HG03342 (cell line): ENCODE measurements around the gene CNTROB.
"Not testable (repeated sequence)": the region's sequence is repeated elsewhere in the genome, so short reads cannot be mapped to it uniquely, and the experiment has no call there.

Source experiments
- ATAC-seq: cut with Tn5 transposase; IDR thresholded peaks from one replicate; pipeline ENCODE4 v1.9.1; 2021; ENCODE audit warnings: mild to moderate bottlenecking, moderate library complexity; ENCODE audit not compliant: unreplicated experiment

The CNTROB gene

GRCh38 chr17:7944326-7944725, 12.3 kb downstream of the CNTROB start:
- no peak for ATAC-seq

GRCh38 chr17:7945651-7946050, 13.6 kb downstream of the CNTROB start:
- no peak for ATAC-seq

GRCh38 chr17:7946441-7946840, 14.4 kb downstream of the CNTROB start:
- ATAC-seq, result no peak

DNA sequence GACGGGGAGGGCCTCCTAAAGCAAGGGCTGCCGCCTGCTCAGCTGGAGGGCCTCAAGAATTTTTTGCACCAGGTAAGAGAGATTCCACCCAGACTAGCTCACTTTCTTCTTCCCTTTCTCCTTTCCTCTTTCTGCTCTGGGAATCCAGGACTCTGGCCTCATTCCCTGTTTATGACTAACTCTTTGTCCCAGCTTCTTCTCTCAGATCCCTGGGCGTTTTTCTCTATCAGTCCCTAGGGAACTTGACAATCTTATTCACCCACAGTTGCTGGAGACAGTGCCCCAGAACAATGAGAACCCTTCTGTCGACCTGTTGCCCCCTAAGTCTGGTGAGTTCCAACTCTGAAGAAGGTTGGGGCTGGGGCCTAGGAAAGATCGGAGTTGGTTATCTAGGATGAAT, 15.6 kb downstream of the CNTROB start:
- no peak for ATAC-seq

GRCh38 chr17:7950578-7950977, 18.6 kb downstream of the CNTROB start:
- no peak for ATAC-seq

DNA sequence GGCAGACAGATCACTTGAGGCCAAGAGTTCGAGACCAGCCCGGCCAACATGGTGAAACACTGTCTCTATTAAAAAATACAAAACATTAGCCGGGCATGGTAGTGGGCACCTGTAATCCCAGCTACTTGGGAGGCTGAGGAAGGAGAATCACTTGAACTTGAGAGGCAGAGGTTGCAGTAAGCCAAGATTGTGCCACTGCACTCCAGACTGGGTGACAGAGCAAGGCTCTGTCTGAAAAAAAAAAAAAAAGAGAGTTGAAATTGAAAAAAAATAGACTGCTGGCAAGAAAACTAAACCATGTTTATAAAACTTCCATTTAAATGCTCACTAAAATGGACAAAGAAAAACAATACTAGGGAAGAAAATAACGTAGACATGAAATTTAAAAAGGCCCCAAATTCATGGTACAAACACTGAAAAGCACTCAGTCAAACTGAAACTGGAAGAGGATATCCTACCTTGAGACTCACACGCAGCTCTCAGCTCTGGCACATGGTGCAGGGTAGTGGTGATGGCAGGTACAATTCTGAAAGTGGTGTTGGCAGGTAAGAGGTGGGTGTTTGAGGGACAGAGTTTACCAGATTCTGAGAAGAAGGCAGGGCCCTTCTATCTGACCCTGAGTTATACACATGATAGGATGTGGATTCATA, 19.3 kb downstream of the CNTROB start:
- ATAC-seq, result peak; percentile 71

- ATAC-seq, result not testable (repeated sequence)
Measured at GRCh38 chr17:7953266-7953665, 21.3 kb downstream of the CNTROB start.

DNA sequence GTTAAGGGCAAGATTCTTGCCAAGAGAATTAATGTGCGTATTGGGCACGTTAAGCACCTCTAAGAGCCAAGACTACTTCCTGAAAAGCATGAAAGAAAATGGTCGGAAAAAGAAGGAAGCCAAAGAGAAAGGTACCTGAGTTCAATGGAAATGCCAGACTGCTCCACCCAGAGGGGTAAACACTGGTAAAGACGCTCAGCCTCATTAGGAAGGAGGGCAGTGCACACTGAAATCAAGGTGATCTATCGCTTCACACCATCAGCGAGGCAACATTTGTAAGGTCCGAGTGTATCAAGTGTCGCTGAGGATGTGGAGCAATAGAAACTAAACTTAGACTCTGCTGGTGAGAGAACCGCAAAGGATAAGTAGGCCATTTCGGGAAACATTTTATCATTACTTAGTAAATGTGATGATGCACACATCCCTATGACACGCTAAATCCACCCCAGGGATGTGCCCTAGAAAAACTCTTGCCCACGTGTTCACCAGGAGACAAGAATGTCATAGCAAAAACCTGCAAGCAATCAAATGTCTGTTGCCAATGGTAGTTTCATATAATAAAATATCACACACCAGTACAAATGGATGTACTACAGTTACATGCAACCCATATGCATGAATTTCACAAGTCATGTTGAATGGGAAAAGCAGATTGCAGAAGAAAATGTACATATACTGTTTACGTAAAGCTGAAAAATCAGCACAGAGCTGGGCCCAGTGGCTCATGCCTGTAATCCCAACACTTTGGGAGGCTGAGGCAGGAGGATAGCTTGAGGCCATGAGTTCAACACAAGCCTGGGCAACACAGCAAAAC, 23.6 kb downstream of the CNTROB start:
- no peak for ATAC-seq

GRCh38 chr17:7956228-7956965, 24.4 kb downstream of the CNTROB start:
- ATAC-seq, result no peak

DNA sequence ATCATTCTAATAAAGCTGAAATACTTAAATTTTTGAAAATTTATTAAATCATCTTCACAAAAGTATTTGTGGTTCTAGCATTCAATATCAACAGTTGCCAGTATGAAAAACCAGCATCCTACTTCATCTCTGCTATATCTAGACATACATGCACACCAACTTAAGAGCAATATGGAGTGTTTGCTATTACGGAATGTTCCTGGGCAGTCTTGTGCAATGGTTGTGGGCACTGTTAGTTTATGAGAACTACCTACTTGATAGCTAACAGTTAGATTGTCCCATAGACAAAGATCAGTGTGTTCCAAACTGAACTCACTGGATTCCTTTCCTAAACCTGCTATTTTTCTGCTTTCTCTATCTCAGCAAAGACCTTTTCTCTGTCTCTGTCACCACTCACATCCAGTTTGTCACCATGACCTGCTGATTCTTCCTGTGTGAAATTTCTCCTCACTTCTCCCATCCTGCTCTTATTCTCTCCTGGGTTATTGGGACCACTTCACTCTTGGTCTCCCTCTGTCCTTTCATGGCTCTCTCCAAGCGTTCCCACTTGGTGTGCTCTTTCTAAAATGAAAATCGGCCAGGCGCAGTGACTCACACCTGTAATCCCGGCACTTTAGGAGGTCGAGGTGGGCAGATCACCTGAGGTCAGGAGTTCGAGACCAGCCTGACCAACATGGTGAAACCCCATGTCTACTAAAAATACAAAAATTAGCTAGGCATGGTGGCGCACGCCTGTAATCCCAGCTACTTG, 27.7 kb downstream of the CNTROB start:
- ATAC-seq, result no peak

- ATAC-seq, result no peak
Measured at GRCh38 chr17:7961421-7961820, 29.4 kb downstream of the CNTROB start.

GRCh38 chr17:7967751-7968150, 35.7 kb downstream of the CNTROB start:
- no peak for ATAC-seq

DNA sequence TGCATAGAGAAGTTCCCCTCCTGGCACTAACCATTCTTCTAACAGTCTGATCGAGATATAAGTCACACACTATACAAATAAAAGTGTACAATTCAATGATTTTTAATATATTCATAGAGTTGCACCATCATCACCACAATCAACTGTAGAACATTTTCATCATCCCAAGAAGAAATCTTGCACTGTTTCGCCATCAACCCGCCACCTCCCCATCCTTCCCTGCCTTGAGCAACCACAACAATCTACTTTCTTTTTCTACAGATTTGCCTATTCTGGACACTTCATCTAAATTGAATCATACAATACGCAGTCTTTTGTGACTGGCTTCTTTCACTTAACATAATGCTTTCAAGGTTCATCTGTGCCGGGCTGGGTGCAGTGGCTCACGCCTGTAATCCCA, 37.4 kb downstream of the CNTROB start:
- ATAC-seq, result no peak

DNA sequence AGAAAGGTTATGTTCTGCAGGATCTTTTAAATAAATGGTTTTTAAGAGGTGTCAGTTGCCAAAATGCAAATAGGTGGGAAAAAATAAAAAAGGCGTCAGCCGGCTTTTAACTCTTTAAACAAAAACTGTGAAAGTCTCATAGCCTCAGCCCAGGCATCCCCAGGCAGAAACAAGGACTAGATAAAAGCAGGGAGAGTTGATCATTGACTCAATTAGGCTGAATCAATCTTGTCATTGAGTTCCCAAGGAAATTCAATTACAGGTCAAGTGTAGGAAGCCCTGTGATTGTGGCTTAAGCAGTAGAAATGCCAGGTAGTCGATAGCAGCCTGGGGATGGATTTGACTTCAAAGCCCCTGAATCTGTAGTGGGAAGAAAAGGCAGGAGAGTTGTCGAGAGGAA, 39.6 kb downstream of the CNTROB start:
- ATAC-seq, result no peak

- no peak for ATAC-seq
Measured at GRCh38 chr17:7972131-7972785, 40.3 kb downstream of the CNTROB start.

DNA sequence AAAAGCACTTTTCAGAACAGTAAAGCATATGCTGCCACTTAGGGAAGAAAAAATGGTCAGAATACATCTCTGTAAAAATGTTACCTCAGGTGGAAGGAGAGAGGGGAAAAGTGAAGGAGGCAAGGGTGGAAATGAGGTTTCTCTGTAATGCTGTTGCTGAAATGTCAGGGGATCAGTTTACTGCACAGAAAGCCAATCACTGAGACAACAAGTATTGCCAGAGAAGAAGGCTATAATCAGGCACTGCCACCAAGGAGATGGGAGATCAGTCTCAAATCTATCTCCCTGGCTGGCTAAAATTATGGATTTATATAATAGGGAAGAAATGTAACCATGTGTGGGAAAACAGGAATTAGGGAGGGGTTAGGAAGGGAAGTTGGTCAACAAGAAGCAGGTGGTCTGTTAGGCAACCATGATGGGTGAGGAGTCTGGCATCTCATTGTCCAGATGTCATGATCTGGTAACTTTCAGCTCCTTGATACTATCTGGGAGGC, 42.7 kb downstream of the CNTROB start:
- ATAC-seq, result no peak

- ATAC-seq, result no peak
Measured at GRCh38 chr17:7977039-7977438, 45.0 kb downstream of the CNTROB start.

DNA sequence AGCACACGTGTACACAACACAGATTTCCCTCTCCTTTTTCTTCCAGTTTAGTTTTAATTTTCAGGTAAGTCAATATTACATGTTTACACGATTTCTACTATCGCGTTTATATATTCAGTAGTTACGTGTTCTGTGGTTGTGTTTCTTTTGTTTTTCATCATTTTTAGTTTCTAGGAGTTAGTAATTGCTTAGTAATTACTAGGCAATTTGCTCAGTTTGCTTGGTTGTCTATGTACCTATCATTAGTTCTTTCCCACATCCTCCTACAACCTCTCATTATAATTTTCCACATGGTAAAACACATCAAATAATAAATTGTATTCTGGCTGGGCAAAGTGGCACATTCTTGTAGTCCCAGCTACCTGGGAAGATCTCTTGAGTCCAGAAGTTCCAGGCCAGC, 45.8 kb downstream of the CNTROB start:
- no peak for ATAC-seq

DNA sequence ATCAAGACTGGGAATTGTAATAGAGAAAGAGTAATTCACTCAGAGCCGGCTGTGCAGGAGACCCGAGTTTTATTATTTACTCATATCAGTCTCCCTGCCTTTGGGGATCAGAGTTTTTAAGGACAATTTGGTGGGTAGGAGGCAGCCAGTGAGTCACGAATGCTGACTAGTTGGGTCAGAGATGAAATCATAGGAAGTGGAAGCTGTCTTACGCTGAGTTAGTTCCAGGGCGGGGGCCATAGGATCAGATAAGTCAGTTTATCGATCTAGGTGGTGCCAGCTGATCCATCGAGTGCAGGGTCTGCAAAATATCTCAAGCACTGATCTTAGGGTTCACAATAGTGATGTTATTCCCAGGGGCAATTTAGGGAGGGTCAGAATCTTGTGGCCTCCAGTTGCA, 50.2 kb downstream of the CNTROB start:
- no peak for ATAC-seq

DNA sequence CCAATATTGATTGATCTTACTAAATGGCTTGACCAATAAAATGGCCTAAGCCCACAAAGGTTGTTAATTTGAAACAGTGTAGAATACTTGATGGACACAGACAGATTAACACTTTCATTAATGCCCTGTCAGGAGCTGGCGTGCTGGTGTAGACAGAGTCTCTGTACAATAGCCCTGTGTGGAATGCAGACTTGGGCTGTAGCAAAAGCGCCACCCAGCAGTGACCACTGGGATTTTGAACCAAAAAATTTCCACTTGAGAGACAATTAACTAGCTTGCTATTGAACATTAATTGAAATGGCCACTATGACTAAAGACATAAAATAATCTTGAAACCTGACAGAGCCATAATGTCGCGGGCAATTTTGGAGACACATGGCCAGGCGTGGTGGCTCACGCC, 50.7 kb downstream of the CNTROB start:
- ATAC-seq, result no peak
